ENCODE results near the gene CCDC92B.
A peak's percentile ranks its signal among the peaks of the same experiment; 100 is the strongest.
"Not testable (repeated sequence)": the region's sequence is repeated elsewhere in the genome, so short reads cannot be mapped to it uniquely, and the experiment has no call there.

Gene CCDC92B

GRCh38 chr17:2749058-2749783 lies at the start of gene CCDC92B:
Gene CCDC92B, minus strand, starts transcription at chr17:2749652. Its CDS starts 14,507 bp downstream, at chr17:2735145.
- no peak for DNase-seq (ENCODE audit: low read depth)

GRCh38 chr17:2798678-2799077 lies 49.2 kb upstream of the CCDC92B start:
- DNase-seq (ENCODE audit: low read depth) = no peak

- DNase-seq (ENCODE audit: low read depth) = no peak
Observed at GRCh38 chr17:2798188-2798587, 48.7 kb upstream of the CCDC92B start.

- DNase-seq (ENCODE audit: low read depth) = no peak
Observed at GRCh38 chr17:2797637-2798036, 48.2 kb upstream of the CCDC92B start.

- no peak for DNase-seq (ENCODE audit: low read depth)
Observed at GRCh38 chr17:2797226-2797625, 47.8 kb upstream of the CCDC92B start.

GRCh38 chr17:2796164-2797125 lies 47.0 kb upstream of the CCDC92B start, which contains the start of gene RAP1GAP2:
Gene RAP1GAP2, plus strand, starts transcription at chr17:2796438. Its CDS starts 90 bp downstream, at chr17:2796528.
- peak; percentile 32 for DNase-seq (ENCODE audit: low read depth)

- DNase-seq (ENCODE audit: low read depth) = no peak
Observed at GRCh38 chr17:2795441-2796163, 46.1 kb upstream of the CCDC92B start.

GRCh38 chr17:2794111-2794803 lies 44.8 kb upstream of the CCDC92B start:
- DNase-seq (ENCODE audit: low read depth) = no peak

GRCh38 chr17:2792366-2793169 lies 43.1 kb upstream of the CCDC92B start:
- peak; percentile 34 for DNase-seq (ENCODE audit: low read depth)

- DNase-seq (ENCODE audit: low read depth) = no peak
Observed at GRCh38 chr17:2789700-2790099, 40.2 kb upstream of the CCDC92B start.

- peak; percentile 84 for DNase-seq (ENCODE audit: low read depth)
Observed at GRCh38 chr17:2786176-2786881, 36.9 kb upstream of the CCDC92B start.

GRCh38 chr17:2785376-2785775 lies 35.9 kb upstream of the CCDC92B start:
- DNase-seq (ENCODE audit: low read depth) = not testable (repeated sequence)

- DNase-seq (ENCODE audit: low read depth) = no peak
Observed at GRCh38 chr17:2784864-2785263, 35.4 kb upstream of the CCDC92B start.

- DNase-seq (ENCODE audit: low read depth) = no peak
Observed at GRCh38 chr17:2783310-2784030, 34.0 kb upstream of the CCDC92B start.

- DNase-seq (ENCODE audit: low read depth) = no peak
Observed at GRCh38 chr17:2782055-2782454, 32.6 kb upstream of the CCDC92B start.

- not testable (repeated sequence) for DNase-seq (ENCODE audit: low read depth)
Observed at GRCh38 chr17:2781598-2781997, 32.1 kb upstream of the CCDC92B start.

- no peak for DNase-seq (ENCODE audit: low read depth)
Observed at GRCh38 chr17:2780931-2781454, 31.5 kb upstream of the CCDC92B start.

GRCh38 chr17:2780256-2780655 lies 30.8 kb upstream of the CCDC92B start:
- DNase-seq (ENCODE audit: low read depth) = no peak

- DNase-seq (ENCODE audit: low read depth) = no peak
Observed at GRCh38 chr17:2779545-2779944, 30.1 kb upstream of the CCDC92B start.
